ENCODE data around the gene NME7. TPM values are rescaled to one million over a fixed set of nuclear protein-coding genes. Genes with fewer than 3 reads are reported as not detected.

NME7 gene
- total RNA-seq, 2 donors from 2014 or later, result 4.1 to 4.8 TPM

DNA sequence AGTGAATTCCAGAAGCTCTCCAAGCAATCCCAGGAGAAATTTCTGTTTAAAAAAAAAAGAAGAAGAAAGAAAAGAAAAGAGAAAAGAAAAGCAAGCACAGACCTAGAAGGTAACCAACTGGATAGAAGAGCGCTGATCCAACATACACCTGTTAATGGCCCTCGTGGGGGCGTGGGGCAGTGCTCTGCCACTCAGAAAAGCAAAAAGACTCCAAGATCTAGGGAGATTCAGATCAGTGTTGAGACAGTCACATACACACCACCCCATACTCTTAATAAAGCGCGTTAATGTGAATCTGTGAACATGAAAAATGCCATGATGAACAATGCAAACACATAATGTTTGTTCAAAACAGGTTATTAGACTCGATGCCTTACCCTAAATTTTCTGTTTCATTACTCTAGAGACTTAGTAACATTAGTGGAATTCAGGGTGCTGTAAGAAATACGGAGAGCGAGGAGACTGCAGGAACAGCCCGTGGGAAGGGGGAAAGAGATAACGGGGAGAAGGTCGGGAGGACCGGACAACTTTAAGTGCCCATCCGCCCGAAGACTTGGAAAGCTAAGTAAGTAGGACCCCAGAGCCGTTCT, 406 bp downstream of the NME7 start:
- Histone ChIP-seq H3K36me3 (no peaks in the 10 kb centered on the region), H3K9me3 (no peaks in the 10 kb centered on the region), H3K27ac (peak overlapping the region; percentile 31), H3K9ac (ENCODE audit: low read depth in 2 of 2, low read length in 2 of 2) (peak overlapping the region in 1 of 2 donors; percentile 92), H3K4me1 (no peaks in the 10 kb centered on the region), H3K27me3 (no peaks in the 10 kb centered on the region), H3K4me3 (peak overlapping the region; percentile 68)
- intact Hi-C loops (cut with DNase I), result loop anchor here (10.0 kb wide), 1 partner anchor 178 kb away; no protein-coding TSS in a partner anchor
- DNase-seq, result no peak
- TF ChIP-seq, protein P1, sequence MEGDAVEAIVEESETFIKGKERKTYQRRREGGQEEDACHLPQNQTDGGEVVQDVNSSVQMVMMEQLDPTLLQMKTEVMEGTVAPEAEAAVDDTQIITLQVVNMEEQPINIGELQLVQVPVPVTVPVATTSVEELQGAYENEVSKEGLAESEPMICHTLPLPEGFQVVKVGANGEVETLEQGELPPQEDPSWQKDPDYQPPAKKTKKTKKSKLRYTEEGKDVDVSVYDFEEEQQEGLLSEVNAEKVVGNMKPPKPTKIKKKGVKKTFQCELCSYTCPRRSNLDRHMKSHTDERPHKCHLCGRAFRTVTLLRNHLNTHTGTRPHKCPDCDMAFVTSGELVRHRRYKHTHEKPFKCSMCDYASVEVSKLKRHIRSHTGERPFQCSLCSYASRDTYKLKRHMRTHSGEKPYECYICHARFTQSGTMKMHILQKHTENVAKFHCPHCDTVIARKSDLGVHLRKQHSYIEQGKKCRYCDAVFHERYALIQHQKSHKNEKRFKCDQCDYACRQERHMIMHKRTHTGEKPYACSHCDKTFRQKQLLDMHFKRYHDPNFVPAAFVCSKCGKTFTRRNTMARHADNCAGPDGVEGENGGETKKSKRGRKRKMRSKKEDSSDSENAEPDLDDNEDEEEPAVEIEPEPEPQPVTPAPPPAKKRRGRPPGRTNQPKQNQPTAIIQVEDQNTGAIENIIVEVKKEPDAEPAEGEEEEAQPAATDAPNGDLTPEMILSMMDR (IDR thresholded peaks at IDR 0.05), result no peak

GRCh38 chr1:169364948-169365347, 2.6 kb downstream of the NME7 start:
- Histone ChIP-seq H3K27ac (no peak overlapping the region), H3K4me1 (no peaks in the 10 kb centered on the region), H3K9me3 (no peaks in the 10 kb centered on the region), H3K36me3 (no peaks in the 10 kb centered on the region), H3K27me3 (no peaks in the 10 kb centered on the region), H3K9ac (ENCODE audit: low read depth in 2 of 2, low read length in 2 of 2) (no peak overlapping the region), H3K4me3 (no peak overlapping the region)
- intact Hi-C loops (cut with DNase I), result loop anchor here (5.0 to 10.0 kb wide), 2 partner anchors 180 to 228 kb away; no protein-coding TSS in a partner anchor
- no peak for DNase-seq
- TF ChIP-seq, protein P1 (IDR thresholded peaks at IDR 0.05), result no peak

DNA sequence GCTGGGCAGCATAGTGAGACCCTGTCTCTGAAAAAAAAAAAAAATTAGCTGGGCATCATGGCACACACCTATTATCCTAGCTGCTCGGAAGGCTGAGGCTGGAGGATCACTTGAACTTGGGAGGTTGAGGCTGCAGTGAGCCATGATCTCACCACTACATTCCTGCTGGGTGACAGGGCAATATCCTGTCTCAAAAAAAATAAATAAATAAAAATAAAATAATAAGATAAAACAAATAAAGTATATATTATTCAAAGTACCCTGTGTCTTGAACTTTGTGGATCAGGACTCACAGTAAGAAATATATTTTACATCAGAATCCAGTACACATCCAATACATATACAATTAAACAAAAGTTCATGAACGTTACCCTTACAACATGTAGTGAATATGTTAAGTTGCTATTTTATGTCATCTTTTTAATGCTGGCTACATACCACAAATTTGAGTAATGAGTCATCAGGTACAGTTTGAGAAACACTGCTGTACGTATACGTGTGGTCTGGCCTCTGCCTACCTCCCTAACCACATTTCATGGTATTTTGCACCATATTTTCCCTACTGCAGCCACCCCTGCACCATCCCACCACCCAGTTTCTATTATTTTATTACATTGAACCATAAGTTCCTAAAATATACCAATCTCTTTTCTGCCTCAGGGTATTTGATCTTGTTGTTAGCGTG, 4.4 kb downstream of the NME7 start:
- TF ChIP-seq, protein P1 (IDR thresholded peaks at IDR 0.05), result no peak
- H3K4me1 ChIP-seq, result no peaks in the 10 kb centered on the region
- no peak overlapping the region for H3K9ac ChIP-seq (ENCODE audit: low read depth in 2 of 2, low read length in 2 of 2)
- H3K27ac ChIP-seq, result no peak overlapping the region
- no peaks in the 10 kb centered on the region for H3K27me3 ChIP-seq
- no peak for DNase-seq
- H3K4me3 ChIP-seq, result no peak overlapping the region
- H3K9me3 ChIP-seq, result no peaks in the 10 kb centered on the region
- intact Hi-C loops (cut with DNase I), result loop anchor here (5.0 to 10.0 kb wide), 2 partner anchors 182 to 226 kb away; no protein-coding TSS in a partner anchor
- H3K36me3 ChIP-seq, result no peaks in the 10 kb centered on the region

- no peak overlapping the region for H3K4me3 ChIP-seq
- no peaks in the 10 kb centered on the region for H3K4me1 ChIP-seq
- intact Hi-C loops (cut with DNase I), result loop anchor here (5.0 to 10.0 kb wide), 2 partner anchors 184 to 224 kb away; no protein-coding TSS in a partner anchor
- no peaks in the 10 kb centered on the region for H3K36me3 ChIP-seq
- TF ChIP-seq, protein P1 (IDR thresholded peaks at IDR 0.05), result no peak
- no peak overlapping the region for H3K9ac ChIP-seq (ENCODE audit: low read depth in 2 of 2, low read length in 2 of 2)
- H3K27me3 ChIP-seq, result no peaks in the 10 kb centered on the region
- no peak overlapping the region for H3K27ac ChIP-seq
- no peaks in the 10 kb centered on the region for H3K9me3 ChIP-seq
- no peak for DNase-seq
Measured at GRCh38 chr1:169361281-169361680, 6.3 kb downstream of the NME7 start.

- Histone ChIP-seq H3K27me3 (no peaks in the 10 kb centered on the region), H3K9ac (ENCODE audit: low read depth in 2 of 2, low read length in 2 of 2) (no peak overlapping the region), H3K27ac (no peak overlapping the region), H3K4me1 (no peaks in the 10 kb centered on the region), H3K4me3 (no peak overlapping the region), H3K36me3 (no peaks in the 10 kb centered on the region), H3K9me3 (no peaks in the 10 kb centered on the region)
- no peak for DNase-seq
- intact Hi-C loops (cut with DNase I), result loop anchor here (5.0 to 10.0 kb wide), 2 partner anchors 184 to 223 kb away; no protein-coding TSS in a partner anchor
- TF ChIP-seq, protein P1 (IDR thresholded peaks at IDR 0.05), result no peak
Measured at GRCh38 chr1:169360415-169360814, 7.2 kb downstream of the NME7 start.
